ENCODE data around the gene TSPAN4.
A peak's percentile ranks its signal among the peaks of the same experiment; 100 is the strongest.

The TSPAN4 gene, protein sequence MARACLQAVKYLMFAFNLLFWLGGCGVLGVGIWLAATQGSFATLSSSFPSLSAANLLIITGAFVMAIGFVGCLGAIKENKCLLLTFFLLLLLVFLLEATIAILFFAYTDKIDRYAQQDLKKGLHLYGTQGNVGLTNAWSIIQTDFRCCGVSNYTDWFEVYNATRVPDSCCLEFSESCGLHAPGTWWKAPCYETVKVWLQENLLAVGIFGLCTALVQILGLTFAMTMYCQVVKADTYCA

DNA sequence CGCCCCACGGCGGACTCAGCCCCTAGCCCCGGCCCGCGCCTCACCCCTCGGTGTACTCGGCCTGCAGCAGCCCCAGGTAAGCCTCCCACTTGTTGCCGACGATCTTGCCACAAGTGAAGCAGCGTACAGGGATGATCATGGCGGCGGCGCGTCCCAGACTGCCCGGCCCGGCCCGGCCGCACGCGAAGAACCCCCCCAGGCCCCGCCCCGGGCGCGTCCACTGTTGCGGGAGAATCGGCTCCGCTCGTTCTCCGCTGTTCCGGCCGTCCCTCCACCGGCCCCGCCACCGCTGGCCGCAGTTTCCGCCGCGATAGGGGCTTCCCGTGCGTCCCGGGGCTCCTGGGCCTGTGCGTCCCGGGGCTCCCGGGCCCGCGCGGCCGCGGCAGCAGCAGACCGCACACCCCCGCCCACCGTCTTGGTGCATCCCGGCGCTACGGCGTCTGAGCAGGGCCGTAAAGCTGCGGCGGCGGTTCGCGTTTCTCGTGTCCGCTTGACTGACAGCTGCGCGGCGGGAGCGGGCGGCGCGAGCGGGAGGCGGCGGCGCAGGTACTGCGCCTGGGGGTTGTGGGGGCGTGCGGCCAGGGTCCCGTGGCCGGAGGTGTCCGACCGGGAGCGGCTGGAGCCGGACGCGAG, at the start of gene TSPAN4, which contains the start of gene POLR2L:
TSS of gene TSPAN4 (plus strand) at position 483 of the 633 bp plus-strand sequence. CDS start 7,453 bp downstream, outside the sequence.
TSS of gene POLR2L (minus strand) at position 160 of the 633 bp plus-strand sequence. CDS start at position 139, 21 bp downstream.
- TF ChIP-seq YY1 (IDR thresholded peaks at IDR 0.05; ENCODE audit: insufficient read depth, insufficient read length) (peak; percentile 32), ZNF274 (IDR thresholded peaks at IDR 0.05; ENCODE audit: low read depth, low read length) (no peak)
- Histone ChIP-seq H3K4me1 (ENCODE audit: insufficient read depth, insufficient read length) (peaks cover 51% of the 10 kb centered on the region), H3K36me3 (ENCODE audit: insufficient read depth, insufficient read length, low read length) (peaks cover 44% of the 10 kb centered on the region), H3K4me3 (ENCODE audit: insufficient read length, low read depth) (peak within 1 kb of the TSS; percentile 98), H3K27me3 (ENCODE audit: insufficient read depth, insufficient read length) (no peaks in the 10 kb centered on the region), H3K9me3 (ENCODE audit: insufficient read depth, low read length) (no peaks in the 10 kb centered on the region), H3K9ac (ENCODE audit: insufficient read length, low read depth) (peak within 1 kb of the TSS; percentile 99)
- DNase-seq (ENCODE audit: low read depth, low spot score): peak; percentile 88

DNA sequence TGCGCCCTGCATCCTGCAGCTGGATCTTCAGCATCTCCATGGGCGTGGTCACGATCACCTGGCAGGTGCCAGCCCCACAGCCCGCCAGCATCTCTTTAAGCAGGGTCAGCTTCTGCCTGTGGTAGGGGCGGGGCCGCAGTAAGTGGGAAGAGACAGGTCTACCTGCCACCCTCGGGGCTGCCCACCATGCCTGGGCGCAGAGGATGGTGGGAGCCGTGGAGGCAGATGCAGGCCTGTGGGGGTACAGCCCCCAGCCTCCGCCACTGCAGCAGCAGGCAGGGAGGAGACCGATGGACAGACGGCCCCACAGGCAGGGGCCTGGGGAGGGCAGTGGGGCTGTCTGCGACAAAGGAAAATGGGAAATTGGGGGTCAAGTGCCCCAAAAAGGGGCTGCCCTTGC, 49.8 kb upstream of the TSPAN4 start:
- Histone ChIP-seq H3K27me3 (ENCODE audit: insufficient read depth, insufficient read length) (no peaks in the 10 kb centered on the region), H3K36me3 (ENCODE audit: insufficient read depth, insufficient read length, low read length) (peaks cover 39% of the 10 kb centered on the region), H3K4me1 (ENCODE audit: insufficient read depth, insufficient read length) (peaks cover 54% of the 10 kb centered on the region), H3K9ac (ENCODE audit: insufficient read length, low read depth) (no peak overlapping the region), H3K9me3 (ENCODE audit: insufficient read depth, low read length) (no peaks in the 10 kb centered on the region), H3K4me3 (ENCODE audit: insufficient read length, low read depth) (no peak overlapping the region)
- DNase-seq (ENCODE audit: low read depth, low spot score): no peak
- no peak for TF ChIP-seq YY1 (IDR thresholded peaks at IDR 0.05; ENCODE audit: insufficient read depth, insufficient read length)
- no peak for TF ChIP-seq ZNF274 (IDR thresholded peaks at IDR 0.05; ENCODE audit: low read depth, low read length)
- no peak for TF ChIP-seq SUZ12 (IDR thresholded peaks at IDR 0.05; ENCODE audit: extremely low read depth, insufficient read depth, insufficient read length)

- Histone ChIP-seq H3K4me1 (ENCODE audit: insufficient read depth, insufficient read length) (peaks cover 53% of the 10 kb centered on the region), H3K9ac (ENCODE audit: insufficient read length, low read depth) (peak overlapping the region; percentile 15), H3K36me3 (ENCODE audit: insufficient read depth, insufficient read length, low read length) (peaks cover 39% of the 10 kb centered on the region), H3K9me3 (ENCODE audit: insufficient read depth, low read length) (no peaks in the 10 kb centered on the region), H3K27me3 (ENCODE audit: insufficient read depth, insufficient read length) (no peaks in the 10 kb centered on the region), H3K4me3 (ENCODE audit: insufficient read length, low read depth) (no peak overlapping the region)
- no peak for DNase-seq (ENCODE audit: low read depth, low spot score)
- no peak for TF ChIP-seq ZNF274 (IDR thresholded peaks at IDR 0.05; ENCODE audit: low read depth, low read length)
- TF ChIP-seq SUZ12 (IDR thresholded peaks at IDR 0.05; ENCODE audit: extremely low read depth, insufficient read depth, insufficient read length): no peak
- TF ChIP-seq YY1 (IDR thresholded peaks at IDR 0.05; ENCODE audit: insufficient read depth, insufficient read length): no peak
These were observed 49.1 kb upstream of the TSPAN4 start for GRCh38 chr11:793556-793955.

DNA sequence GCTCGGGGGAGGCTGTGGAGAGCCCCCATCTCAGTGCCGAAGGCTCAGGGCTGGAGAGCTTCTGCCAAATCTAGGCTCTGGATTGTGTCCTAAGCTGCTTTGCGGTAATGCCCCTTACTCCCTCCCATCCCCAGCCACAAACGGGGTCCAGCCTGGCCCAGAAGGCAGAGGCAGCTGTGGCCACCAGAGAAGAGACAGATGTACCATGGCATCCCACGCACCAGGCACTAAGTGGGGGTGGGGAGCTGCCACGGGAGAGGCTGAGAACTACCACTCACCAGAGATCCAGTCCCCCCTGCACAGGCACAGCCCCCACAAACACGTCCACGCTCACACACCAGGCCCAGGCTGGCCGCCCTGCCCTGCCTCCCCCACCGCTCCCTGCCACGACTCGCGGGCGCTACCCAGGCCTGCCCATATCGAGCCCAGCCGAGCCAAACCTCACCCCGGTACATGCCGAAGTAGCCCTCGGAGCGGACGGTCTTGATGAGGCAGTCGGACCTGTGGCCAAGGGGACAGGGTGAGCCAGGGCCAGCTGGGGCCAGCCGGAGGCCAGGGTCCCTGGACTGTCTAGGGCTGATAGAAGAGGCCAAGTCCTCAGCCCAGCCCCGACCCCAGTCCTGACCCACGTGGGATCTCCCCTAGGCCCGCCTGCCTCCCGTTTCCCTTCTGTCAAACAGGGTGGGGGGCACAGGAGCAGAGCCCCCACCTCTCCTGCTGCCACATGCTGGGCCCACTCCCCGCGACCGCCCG, 48.5 kb upstream of the TSPAN4 start:
- peaks cover 49% of the 10 kb centered on the region for H3K4me1 ChIP-seq (ENCODE audit: insufficient read depth, insufficient read length)
- H3K4me3 ChIP-seq (ENCODE audit: insufficient read length, low read depth): no peak overlapping the region
- TF ChIP-seq ZNF274 (IDR thresholded peaks at IDR 0.05; ENCODE audit: low read depth, low read length) (no peak), YY1 (IDR thresholded peaks at IDR 0.05; ENCODE audit: insufficient read depth, insufficient read length) (no peak), SUZ12 (IDR thresholded peaks at IDR 0.05; ENCODE audit: extremely low read depth, insufficient read depth, insufficient read length) (no peak)
- peaks cover 43% of the 10 kb centered on the region for H3K36me3 ChIP-seq (ENCODE audit: insufficient read depth, insufficient read length, low read length)
- peak overlapping the region; percentile 59 for H3K9ac ChIP-seq (ENCODE audit: insufficient read length, low read depth)
- H3K27me3 ChIP-seq (ENCODE audit: insufficient read depth, insufficient read length): no peaks in the 10 kb centered on the region
- DNase-seq (ENCODE audit: low read depth, low spot score): no peak
- H3K9me3 ChIP-seq (ENCODE audit: insufficient read depth, low read length): no peaks in the 10 kb centered on the region

GRCh38 chr11:794766-795633, 47.7 kb upstream of the TSPAN4 start:
- Histone ChIP-seq H3K9me3 (ENCODE audit: insufficient read depth, low read length) (no peaks in the 10 kb centered on the region), H3K9ac (ENCODE audit: insufficient read length, low read depth) (peak overlapping the region; percentile 77), H3K4me1 (ENCODE audit: insufficient read depth, insufficient read length) (peaks cover 50% of the 10 kb centered on the region), H3K36me3 (ENCODE audit: insufficient read depth, insufficient read length, low read length) (peaks cover 52% of the 10 kb centered on the region), H3K4me3 (ENCODE audit: insufficient read length, low read depth) (peak overlapping the region; percentile 24), H3K27me3 (ENCODE audit: insufficient read depth, insufficient read length) (no peaks in the 10 kb centered on the region)
- TF ChIP-seq ZNF274 (IDR thresholded peaks at IDR 0.05; ENCODE audit: low read depth, low read length): no peak
- TF ChIP-seq SUZ12 (IDR thresholded peaks at IDR 0.05; ENCODE audit: extremely low read depth, insufficient read depth, insufficient read length): no peak
- no peak for TF ChIP-seq YY1 (IDR thresholded peaks at IDR 0.05; ENCODE audit: insufficient read depth, insufficient read length)
- DNase-seq (ENCODE audit: low read depth, low spot score): no peak

GRCh38 chr11:795634-796564, 46.8 kb upstream of the TSPAN4 start:
- no peak for TF ChIP-seq SUZ12 (IDR thresholded peaks at IDR 0.05; ENCODE audit: extremely low read depth, insufficient read depth, insufficient read length)
- no peak for TF ChIP-seq ZNF274 (IDR thresholded peaks at IDR 0.05; ENCODE audit: low read depth, low read length)
- no peak for TF ChIP-seq YY1 (IDR thresholded peaks at IDR 0.05; ENCODE audit: insufficient read depth, insufficient read length)
- H3K9me3 ChIP-seq (ENCODE audit: insufficient read depth, low read length): no peaks in the 10 kb centered on the region
- H3K9ac ChIP-seq (ENCODE audit: insufficient read length, low read depth): peak overlapping the region; percentile 88
- H3K4me1 ChIP-seq (ENCODE audit: insufficient read depth, insufficient read length): peaks cover 46% of the 10 kb centered on the region
- H3K4me3 ChIP-seq (ENCODE audit: insufficient read length, low read depth): peak overlapping the region; percentile 94
- no peaks in the 10 kb centered on the region for H3K27me3 ChIP-seq (ENCODE audit: insufficient read depth, insufficient read length)
- peaks cover 60% of the 10 kb centered on the region for H3K36me3 ChIP-seq (ENCODE audit: insufficient read depth, insufficient read length, low read length)
- DNase-seq (ENCODE audit: low read depth, low spot score): no peak

Data from NT2/D1 (cell line).